Spinal cord (tissue), 10 donors: Measurements from ENCODE around the gene HRK. TPM values are rescaled to one million over a fixed set of nuclear protein-coding genes. Genes with fewer than 3 reads are reported as not detected.
A peak's percentile ranks its signal among the peaks of the same experiment; 100 is the strongest.

ENCODE experiments used
- DNase-seq, 6 donors: peaks; one replicate each; pipeline versions ENCODE4 v3.0.0 to v3.0.0-alpha.2; 2013 to 2015; ENCODE audit warnings: low spot score in 6 of 6, low read depth in 4 of 6
- H3K27ac ChIP-seq: one replicate; pipeline ENCODE4 v1.5.1; 2013; ENCODE audit warnings: low read depth, low read length, control low read depth
- H3K27me3 ChIP-seq: one replicate; pipeline ENCODE4 v1.6.1; 2013; ENCODE audit warnings: low read length; ENCODE audit not compliant: control insufficient read depth, insufficient read depth
- H3K36me3 ChIP-seq: one replicate; pipeline ENCODE4 v1.6.1; 2013; ENCODE audit warnings: low read length; ENCODE audit not compliant: control insufficient read depth, insufficient read depth
- H3K4me1 ChIP-seq: one replicate; pipeline ENCODE4 v1.6.1; 2013; ENCODE audit warnings: low read length; ENCODE audit not compliant: control insufficient read depth, insufficient read depth
- H3K4me3 ChIP-seq: one replicate; pipeline ENCODE4 v1.5.1; 2013; ENCODE audit warnings: low read depth, low read length, control low read depth
- H3K9me3 ChIP-seq: one replicate; pipeline ENCODE4 v1.6.1; 2013; ENCODE audit warnings: low read length; ENCODE audit not compliant: control insufficient read depth, insufficient read depth
- WGBS: methylation state at CpG from one replicate; pipeline ENCODE4 v1.1.5; 2013; ENCODE audit warnings: missing lambda C conversion rate; ENCODE audit not compliant: insufficient coverage; 5-methylcytosine and 5-hydroxymethylcytosine counted together
- polyA plus RNA-seq, 2 donors: library from polyadenylated mRNA; unstranded; fragments of 120-200 nt; gene quantifications; one replicate each; pipeline ENCODE4 v1.2.1, GENCODE V29; 2013; ENCODE audit not compliant: insufficient read length in 2 of 2
- total RNA-seq, 2 donors: library from RNA; depleted of rRNA in 1 of 2; stranded (reverse); fragments of 120-200 nt in 1 of 2; fragments of >200 nt in 1 of 2; gene quantifications; one replicate each; pipeline versions ENCODE4 v1.2.3 to v1.2.4, GENCODE V29; 2013 to 2014
- donor health status: healthy.

HRK gene
- total and polyA plus RNA-seq, 4 donors: 2.5 to 4.2 (median 2.9) TPM

DNA sequence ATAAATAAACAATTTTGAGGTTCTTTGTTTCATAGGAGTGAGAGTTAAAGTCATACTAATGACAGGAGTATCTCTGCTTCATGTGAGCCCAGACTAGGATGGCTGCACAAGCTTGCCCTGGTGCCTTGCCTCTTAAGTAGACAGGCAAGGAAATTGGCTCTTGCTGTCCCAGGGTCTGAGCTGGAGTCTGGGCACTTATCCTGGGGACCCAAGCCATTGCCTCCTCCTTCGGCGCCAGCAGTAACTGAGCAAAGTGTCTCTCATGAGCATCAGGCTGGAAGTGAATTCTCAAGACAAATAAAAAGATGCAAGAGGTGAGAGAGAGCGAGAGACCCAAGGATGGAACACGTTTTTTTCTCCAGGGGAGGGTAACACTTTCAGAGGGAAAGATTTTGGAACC lies 22.6 kb upstream of the HRK start:
- no peak overlapping the region for H3K27ac ChIP-seq
- no peak for DNase-seq
- H3K27me3 ChIP-seq: no peaks in the 10 kb centered on the region
- no peaks in the 10 kb centered on the region for H3K9me3 ChIP-seq
- H3K36me3 ChIP-seq: no peaks in the 10 kb centered on the region
- H3K4me3 ChIP-seq: no peak overlapping the region
- WGBS: 84% methylated on average over 4 of the region's 4 CpGs
- no peaks in the 10 kb centered on the region for H3K4me1 ChIP-seq

- Histone ChIP-seq H3K36me3 (no peaks in the 10 kb centered on the region), H3K27me3 (no peaks in the 10 kb centered on the region), H3K4me1 (no peaks in the 10 kb centered on the region), H3K4me3 (no peak overlapping the region), H3K9me3 (no peaks in the 10 kb centered on the region), H3K27ac (no peak overlapping the region)
- no peak for DNase-seq
- no CpG with 5 or more reads among the region's 2 CpGs for WGBS
Measured at GRCh38 chr12:116901612-116902011, 20.4 kb upstream of the HRK start.

- no peaks in the 10 kb centered on the region for H3K9me3 ChIP-seq
- no peaks in the 10 kb centered on the region for H3K27me3 ChIP-seq
- no peak overlapping the region for H3K27ac ChIP-seq
- no peaks in the 10 kb centered on the region for H3K36me3 ChIP-seq
- no peak overlapping the region for H3K4me3 ChIP-seq
- no peaks in the 10 kb centered on the region for H3K4me1 ChIP-seq
- WGBS: 33% methylated on average over 1 of the region's 3 CpGs
- DNase-seq: no peak
Measured at GRCh38 chr12:116898669-116899068, 17.4 kb upstream of the HRK start.

DNA sequence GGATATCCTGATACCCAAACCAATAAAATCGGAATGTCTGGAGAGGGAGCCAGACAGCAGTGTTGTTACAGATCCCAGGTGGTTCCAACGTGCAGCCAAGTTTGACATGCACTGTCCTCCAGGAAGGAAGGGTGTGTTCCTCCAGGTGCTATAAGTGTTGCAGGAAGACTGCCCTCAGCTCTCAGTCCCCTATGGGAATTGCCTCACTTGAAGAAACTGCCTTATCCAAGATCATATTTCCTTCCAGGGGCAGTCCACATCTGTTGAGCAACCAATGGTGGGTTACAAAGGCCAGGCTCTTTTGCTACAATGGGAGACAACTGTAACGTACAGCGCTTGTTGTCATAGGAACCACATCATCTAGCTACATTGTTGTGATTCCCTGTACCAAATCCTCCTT lies 16.2 kb upstream of the HRK start:
- Histone ChIP-seq H3K27ac (no peak overlapping the region), H3K4me1 (no peaks in the 10 kb centered on the region), H3K9me3 (no peaks in the 10 kb centered on the region), H3K36me3 (no peaks in the 10 kb centered on the region), H3K27me3 (no peaks in the 10 kb centered on the region), H3K4me3 (no peak overlapping the region)
- 88% methylated on average over 4 of the region's 4 CpGs for WGBS
- DNase-seq: no peak

GRCh38 chr12:116896411-116896924 lies 15.2 kb upstream of the HRK start:
- no peak for DNase-seq
- H3K27ac ChIP-seq: no peak overlapping the region
- no peaks in the 10 kb centered on the region for H3K4me1 ChIP-seq
- H3K4me3 ChIP-seq: no peak overlapping the region
- WGBS: 83% methylated on average over 5 of the region's 7 CpGs
- H3K27me3 ChIP-seq: no peaks in the 10 kb centered on the region
- H3K9me3 ChIP-seq: no peaks in the 10 kb centered on the region
- no peaks in the 10 kb centered on the region for H3K36me3 ChIP-seq

- Histone ChIP-seq H3K4me3 (no peak overlapping the region), H3K4me1 (no peaks in the 10 kb centered on the region)
- WGBS: no CpG with 5 or more reads among the region's 3 CpGs
Measured at GRCh38 chr12:116894913-116895312, 13.7 kb upstream of the HRK start.

GRCh38 chr12:116892349-116893140 lies 11.3 kb upstream of the HRK start:
- Histone ChIP-seq H3K9me3 (no peaks in the 10 kb centered on the region), H3K4me1 (no peaks in the 10 kb centered on the region), H3K4me3 (no peak overlapping the region), H3K27me3 (no peaks in the 10 kb centered on the region), H3K27ac (no peak overlapping the region), H3K36me3 (no peaks in the 10 kb centered on the region)
- WGBS: 82% methylated on average over 7 of the region's 12 CpGs
- DNase-seq: peak in 1 of 6 donors; percentile 71

More at GRCh38 chr12:116894913-116895312, 13.7 kb upstream of the HRK start:
- Histone ChIP-seq H3K27me3 (no peaks in the 10 kb centered on the region), H3K27ac (no peak overlapping the region), H3K36me3 (no peaks in the 10 kb centered on the region), H3K9me3 (no peaks in the 10 kb centered on the region)
- no peak for DNase-seq

DNA sequence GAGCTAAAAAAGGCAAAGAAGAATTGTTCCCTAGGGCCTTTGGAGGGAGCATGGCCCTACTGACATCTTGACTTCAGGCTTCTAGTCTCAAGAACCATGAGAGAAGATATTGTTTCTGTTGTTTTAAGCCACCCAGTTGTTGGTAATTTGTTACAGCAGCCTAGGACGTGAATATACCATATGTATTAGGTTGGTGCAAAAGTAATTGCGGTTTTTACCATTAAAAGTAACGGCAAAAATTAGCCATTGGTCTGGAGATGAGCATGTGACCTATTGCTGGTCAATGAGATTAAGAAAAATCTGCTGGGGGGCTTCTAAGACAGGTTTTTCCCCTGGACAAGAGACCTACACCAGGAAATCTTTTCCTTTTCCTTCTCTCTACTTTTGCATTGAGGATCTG lies 9.8 kb upstream of the HRK start:
- H3K4me1 ChIP-seq: no peaks in the 10 kb centered on the region
- H3K27ac ChIP-seq: no peak overlapping the region
- H3K9me3 ChIP-seq: no peaks in the 10 kb centered on the region
- DNase-seq: no peak
- no peaks in the 10 kb centered on the region for H3K36me3 ChIP-seq
- WGBS: 100% methylated on average over 1 of the region's 3 CpGs
- H3K27me3 ChIP-seq: no peaks in the 10 kb centered on the region
- H3K4me3 ChIP-seq: no peak overlapping the region

DNA sequence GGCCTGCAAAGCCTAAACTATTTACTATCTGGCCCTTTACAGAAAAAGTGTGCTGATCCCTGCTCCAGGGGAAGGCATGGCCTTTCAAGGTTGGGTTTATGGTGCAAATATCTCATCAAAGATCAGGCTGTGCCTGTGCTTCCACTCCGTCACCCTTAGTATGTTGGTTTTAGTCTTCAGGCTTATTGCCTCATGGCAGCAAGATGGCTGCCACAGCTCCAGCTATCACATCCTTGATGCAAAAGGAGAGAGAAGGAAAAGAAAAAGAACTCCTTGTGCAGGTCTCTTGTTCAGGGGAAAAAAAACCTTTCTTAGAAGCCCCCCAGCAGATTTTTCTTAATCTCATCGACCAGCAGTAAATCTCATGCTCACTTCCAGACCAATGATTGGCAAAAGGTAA lies 9.1 kb upstream of the HRK start:
- no peaks in the 10 kb centered on the region for H3K9me3 ChIP-seq
- no peaks in the 10 kb centered on the region for H3K4me1 ChIP-seq
- no peak overlapping the region for H3K4me3 ChIP-seq
- no CpG with 5 or more reads among the region's 2 CpGs for WGBS
- DNase-seq: no peak
- no peaks in the 10 kb centered on the region for H3K36me3 ChIP-seq
- no peak overlapping the region for H3K27ac ChIP-seq
- no peaks in the 10 kb centered on the region for H3K27me3 ChIP-seq

- DNase-seq: no peak
Measured at GRCh38 chr12:116887897-116888296, 6.7 kb upstream of the HRK start.

More at GRCh38 chr12:116887897-116888296, 6.7 kb upstream of the HRK start:
- H3K27me3 ChIP-seq: peaks cover 9% of the 10 kb centered on the region
- WGBS: no CpG with 5 or more reads among the region's 6 CpGs
- H3K4me1 ChIP-seq: no peaks in the 10 kb centered on the region
- H3K36me3 ChIP-seq: no peaks in the 10 kb centered on the region
- no peak overlapping the region for H3K27ac ChIP-seq
- H3K9me3 ChIP-seq: no peaks in the 10 kb centered on the region
- H3K4me3 ChIP-seq: no peak overlapping the region
